HG02759 (cell line): ENCODE measurements around the gene ZNF621.
"Not testable (repeated sequence)": the region's sequence is repeated elsewhere in the genome, so short reads cannot be mapped to it uniquely, and the experiment has no call there.

Experiments
- ATAC-seq: cut with Tn5 transposase; IDR thresholded peaks from one replicate; pipeline ENCODE4 v1.9.1; 2021; ENCODE audit warnings: mild to moderate bottlenecking, moderate library complexity; ENCODE audit not compliant: unreplicated experiment

The ZNF621 gene

GRCh38 chr3:40532252-40532651 lies 7.5 kb downstream of the ZNF621 start:
- ATAC-seq, result no peak

GRCh38 chr3:40534283-40534682 lies 9.5 kb downstream of the ZNF621 start:
- ATAC-seq, result no peak

- no peak for ATAC-seq
These were observed 22.1 kb downstream of the ZNF621 start for GRCh38 chr3:40546816-40547215.

- ATAC-seq, result no peak
These were observed 25.4 kb downstream of the ZNF621 start for GRCh38 chr3:40550167-40550566.

GRCh38 chr3:40557575-40558161 lies 32.9 kb downstream of the ZNF621 start:
- peak; percentile 78 for ATAC-seq

- ATAC-seq, result not testable (repeated sequence)
These were observed 37.7 kb downstream of the ZNF621 start for GRCh38 chr3:40562482-40562881.

- ATAC-seq, result not testable (repeated sequence)
These were observed 40.9 kb downstream of the ZNF621 start for GRCh38 chr3:40565629-40566028.

- ATAC-seq, result no peak
These were observed 41.9 kb downstream of the ZNF621 start for GRCh38 chr3:40566694-40567093.

- no peak for ATAC-seq
These were observed 47.8 kb downstream of the ZNF621 start for GRCh38 chr3:40572588-40572987.

GRCh38 chr3:40574050-40574449 lies 49.3 kb downstream of the ZNF621 start:
- no peak for ATAC-seq

GRCh38 chr3:40574661-40575060 lies 49.9 kb downstream of the ZNF621 start:
- no peak for ATAC-seq

GRCh38 chr3:40576396-40576795 lies 51.6 kb downstream of the ZNF621 start:
- no peak for ATAC-seq

- peak; percentile 79 for ATAC-seq
These were observed 55.8 kb downstream of the ZNF621 start for GRCh38 chr3:40580494-40581091.

GRCh38 chr3:40581166-40581565 lies 56.4 kb downstream of the ZNF621 start:
- ATAC-seq, result no peak

- no peak for ATAC-seq
These were observed 57.8 kb downstream of the ZNF621 start for GRCh38 chr3:40582401-40583027.

- no peak for ATAC-seq
These were observed 58.9 kb downstream of the ZNF621 start for GRCh38 chr3:40583691-40584090.

GRCh38 chr3:40584625-40585189 lies 59.9 kb downstream of the ZNF621 start:
- ATAC-seq, result peak; percentile 50

- peak; percentile 78 for ATAC-seq
These were observed 60.7 kb downstream of the ZNF621 start for GRCh38 chr3:40585381-40586016.

- no peak for ATAC-seq
These were observed 62.1 kb downstream of the ZNF621 start for GRCh38 chr3:40586901-40587300.

- ATAC-seq, result no peak
These were observed 63.6 kb downstream of the ZNF621 start for GRCh38 chr3:40588406-40588805.
